ENCODE data around the gene C1GALT1C1.
A peak's percentile ranks its signal among the peaks of the same experiment; 100 is the strongest.
"Not testable (repeated sequence)": the region's sequence is repeated elsewhere in the genome, so short reads cannot be mapped to it uniquely, and the experiment has no call there.

Gene C1GALT1C1

DNA sequence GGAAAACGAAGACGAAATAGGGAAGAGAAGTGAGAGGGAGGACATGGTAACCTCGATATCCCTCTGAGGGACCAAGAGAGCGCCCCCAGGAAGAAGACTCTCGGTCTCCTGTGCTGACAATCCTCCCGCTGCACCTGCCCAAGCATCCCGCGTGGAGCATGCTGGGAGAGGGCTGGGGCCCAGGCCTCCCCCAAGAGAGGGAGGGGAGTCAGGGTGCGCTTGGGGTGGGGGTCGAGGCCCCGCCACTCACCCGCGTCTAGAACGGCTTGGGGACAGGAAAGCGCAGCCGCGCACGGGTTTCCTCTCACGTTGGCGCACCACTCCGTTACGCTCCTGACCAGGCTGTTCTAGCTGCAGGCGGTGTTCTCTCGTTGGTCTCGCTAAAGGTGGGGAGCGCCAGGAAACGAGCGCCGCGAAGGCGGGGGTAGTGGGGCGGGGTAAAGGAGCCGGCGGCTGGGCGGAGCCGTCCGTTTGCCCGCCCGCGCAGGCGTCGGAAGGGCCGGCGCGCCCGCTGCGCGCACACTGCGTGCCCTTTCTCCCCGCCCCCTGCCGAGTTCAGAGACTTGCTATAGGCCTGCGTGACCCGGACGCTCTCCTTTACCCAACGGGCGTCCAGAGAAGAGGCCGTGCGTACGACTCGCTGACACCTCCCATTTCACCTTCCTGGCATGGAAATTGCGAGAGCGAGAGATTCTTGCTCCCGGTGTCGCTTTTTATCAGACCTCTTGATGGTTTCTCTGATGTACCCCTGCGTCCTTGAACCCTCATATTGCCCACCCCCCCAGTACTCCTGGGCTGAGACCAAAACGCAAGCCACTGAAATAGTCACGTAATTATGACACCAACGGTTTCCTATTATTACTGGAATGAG, at the start of gene C1GALT1C1:
TSS of gene C1GALT1C1 (minus strand) at position 388 of the 871 bp plus-strand sequence. CDS start 2,888 bp downstream, outside the sequence.
- peak within 1 kb of the TSS; percentile 61 for H3K27ac ChIP-seq
- TF ChIP-seq, protein P1, sequence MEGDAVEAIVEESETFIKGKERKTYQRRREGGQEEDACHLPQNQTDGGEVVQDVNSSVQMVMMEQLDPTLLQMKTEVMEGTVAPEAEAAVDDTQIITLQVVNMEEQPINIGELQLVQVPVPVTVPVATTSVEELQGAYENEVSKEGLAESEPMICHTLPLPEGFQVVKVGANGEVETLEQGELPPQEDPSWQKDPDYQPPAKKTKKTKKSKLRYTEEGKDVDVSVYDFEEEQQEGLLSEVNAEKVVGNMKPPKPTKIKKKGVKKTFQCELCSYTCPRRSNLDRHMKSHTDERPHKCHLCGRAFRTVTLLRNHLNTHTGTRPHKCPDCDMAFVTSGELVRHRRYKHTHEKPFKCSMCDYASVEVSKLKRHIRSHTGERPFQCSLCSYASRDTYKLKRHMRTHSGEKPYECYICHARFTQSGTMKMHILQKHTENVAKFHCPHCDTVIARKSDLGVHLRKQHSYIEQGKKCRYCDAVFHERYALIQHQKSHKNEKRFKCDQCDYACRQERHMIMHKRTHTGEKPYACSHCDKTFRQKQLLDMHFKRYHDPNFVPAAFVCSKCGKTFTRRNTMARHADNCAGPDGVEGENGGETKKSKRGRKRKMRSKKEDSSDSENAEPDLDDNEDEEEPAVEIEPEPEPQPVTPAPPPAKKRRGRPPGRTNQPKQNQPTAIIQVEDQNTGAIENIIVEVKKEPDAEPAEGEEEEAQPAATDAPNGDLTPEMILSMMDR (conservative IDR thresholded peaks at IDR 0.05): no peak

DNA sequence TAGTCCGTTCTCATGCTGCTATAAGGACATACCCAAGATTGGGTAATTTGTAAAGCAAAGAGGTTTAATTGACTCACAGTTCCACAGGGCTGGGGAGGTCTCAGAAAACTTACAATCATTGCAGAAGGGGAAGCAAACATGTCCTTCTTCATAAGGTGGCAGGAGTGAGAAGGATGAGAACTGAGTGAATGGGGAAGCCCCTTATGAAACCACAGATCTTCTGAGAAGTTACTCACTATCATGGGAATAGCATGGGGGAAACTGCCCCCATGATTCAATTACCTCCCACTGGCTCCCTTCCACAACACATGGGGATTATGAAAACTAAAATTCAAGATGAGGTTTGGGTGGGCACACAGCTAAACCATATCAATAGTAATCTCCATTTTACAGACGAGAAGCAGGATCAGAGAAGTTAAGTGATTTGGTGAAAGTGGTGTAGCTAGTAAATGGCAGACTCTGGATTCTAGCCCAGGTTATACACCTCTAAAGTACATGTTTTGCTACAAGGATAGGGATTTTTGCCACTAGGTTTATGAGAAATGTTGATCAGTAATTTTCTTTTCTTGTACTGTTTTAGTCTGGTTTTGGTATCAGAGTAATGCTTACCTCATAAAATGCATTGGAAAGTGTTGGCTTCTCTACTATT, 47.3 kb upstream of the C1GALT1C1 start:
- TF ChIP-seq, protein P1 (conservative IDR thresholded peaks at IDR 0.05): no peak
- no peak overlapping the region for H3K27ac ChIP-seq

DNA sequence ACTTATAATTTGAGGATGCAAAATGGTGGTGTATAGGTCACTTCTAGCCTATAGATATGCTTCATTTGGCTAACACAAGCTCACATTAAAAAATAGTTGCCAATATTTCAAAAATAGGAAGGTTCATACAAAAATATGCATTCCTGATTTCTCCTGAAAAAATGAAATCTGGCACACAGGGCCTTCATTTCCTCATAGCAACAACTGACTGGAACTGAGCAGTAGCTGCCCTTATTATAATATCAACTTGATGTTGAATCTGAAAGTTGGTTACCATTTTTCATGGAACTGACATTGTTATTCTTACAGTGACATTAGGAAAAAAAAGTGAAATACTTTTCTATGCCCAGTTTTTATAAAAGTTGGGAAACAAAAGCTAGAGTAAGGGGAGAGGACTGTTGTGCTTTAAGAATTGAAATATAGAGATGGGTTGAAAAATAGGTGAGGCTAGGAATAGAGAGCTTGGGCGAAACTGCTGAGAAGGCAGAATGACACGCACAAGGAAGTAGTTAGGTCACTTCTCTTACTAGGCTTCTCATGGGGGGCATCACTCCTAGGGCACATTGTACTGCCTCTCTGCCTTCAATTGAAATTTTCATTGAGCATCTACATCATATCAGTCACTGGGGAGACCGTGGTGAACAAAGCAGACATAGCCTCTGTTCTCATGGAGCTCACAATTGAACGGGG, 43.1 kb upstream of the C1GALT1C1 start:
- H3K27ac ChIP-seq: peak overlapping the region; percentile 30; the same call in 1 of the 2 replicates
- TF ChIP-seq, protein P1 (conservative IDR thresholded peaks at IDR 0.05): no peak

DNA sequence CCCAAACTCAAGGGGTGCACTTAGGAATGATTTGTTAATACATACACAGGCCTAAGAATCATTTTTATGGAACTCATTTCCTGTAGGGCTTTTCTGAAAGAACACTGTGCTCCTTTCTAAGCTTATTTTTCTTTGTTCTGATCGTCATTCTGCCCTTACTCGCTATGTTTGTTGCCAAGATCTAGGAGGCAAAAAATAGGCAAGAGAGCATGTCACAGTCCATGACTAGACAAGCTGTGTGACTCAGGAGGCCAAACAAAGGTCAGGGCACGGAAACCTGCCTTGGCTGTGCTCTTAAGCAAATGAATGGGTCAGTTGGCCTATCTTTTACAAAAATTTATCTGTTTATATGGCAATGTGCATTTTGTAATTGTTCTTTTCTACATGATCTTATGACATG, 42.5 kb upstream of the C1GALT1C1 start:
- H3K27ac ChIP-seq: peak overlapping the region; percentile 30; the same call in 1 of the 2 replicates
- TF ChIP-seq, protein P1 (conservative IDR thresholded peaks at IDR 0.05): no peak

DNA sequence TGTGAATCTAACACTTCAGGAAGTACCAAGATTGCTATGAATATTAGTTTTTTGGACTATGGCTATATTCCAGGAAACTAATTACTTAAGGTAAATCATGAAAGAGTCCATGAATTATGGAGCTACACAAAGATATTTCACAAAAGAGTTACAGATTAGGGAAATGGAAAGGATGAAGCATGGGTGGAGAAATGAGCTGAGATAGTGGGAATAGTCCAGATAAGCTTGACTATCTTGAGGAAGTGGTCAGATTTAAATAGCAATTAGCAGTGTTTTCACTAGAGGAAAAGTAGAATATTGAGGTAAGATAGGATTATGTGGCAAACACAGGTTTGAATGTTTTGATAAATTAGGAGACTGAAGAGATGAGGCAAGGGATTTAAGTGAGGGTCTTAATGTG, 42.1 kb upstream of the C1GALT1C1 start:
- H3K27ac ChIP-seq: peak overlapping the region; percentile 30; the same call in 1 of the 2 replicates
- TF ChIP-seq, protein P1 (conservative IDR thresholded peaks at IDR 0.05): no peak

DNA sequence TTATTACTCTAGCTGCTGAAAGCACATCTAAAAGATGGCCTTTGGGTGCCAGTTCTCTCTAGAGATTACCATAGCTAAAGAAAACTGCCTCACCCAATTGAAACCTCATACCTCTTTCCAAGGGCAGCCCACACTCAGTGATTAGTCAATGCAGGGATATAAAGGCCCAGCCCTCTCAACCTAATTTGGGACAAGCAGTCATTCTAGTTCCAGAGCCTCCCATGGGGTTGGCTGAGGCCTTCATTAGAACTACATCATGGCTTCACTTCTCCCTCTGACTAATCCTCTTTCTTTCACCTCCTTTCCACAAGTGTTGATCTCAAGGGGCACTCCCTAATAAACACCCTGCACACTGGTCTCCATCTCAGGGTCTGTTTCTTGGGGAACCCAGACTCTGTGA, 38.5 kb upstream of the C1GALT1C1 start:
- no peak overlapping the region for H3K27ac ChIP-seq
- TF ChIP-seq, protein P1 (conservative IDR thresholded peaks at IDR 0.05): no peak

DNA sequence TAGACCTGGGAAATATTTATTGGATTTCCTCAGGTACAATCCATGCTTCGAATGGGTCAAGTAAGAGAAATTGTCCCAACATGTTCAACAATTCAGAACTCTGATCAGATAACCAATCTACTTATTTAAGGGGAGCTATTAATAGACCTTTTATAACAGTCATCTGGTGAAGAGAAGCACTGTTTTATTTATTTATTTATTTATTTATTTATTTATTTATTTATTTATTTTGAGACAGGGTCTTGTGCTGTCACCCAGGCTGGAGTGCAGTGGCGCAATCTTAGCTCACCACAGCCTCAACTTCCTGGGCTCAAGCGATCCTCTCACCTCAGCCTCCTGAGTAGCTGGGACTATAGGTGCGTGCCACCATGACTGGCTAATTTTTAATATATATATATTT, 34.7 kb upstream of the C1GALT1C1 start:
- not testable (repeated sequence) for H3K27ac ChIP-seq

Data from VCaP (cell line).